HEK293T (cell line): ENCODE data around the gene LRRC72.

Experiments
- ELF4 ChIP-seq: fragments of 450-650 bp; IDR thresholded peaks from 2 replicates; pipeline ENCODE4 v1.6.1; 2017; ENCODE audit warnings: antibody characterized with exemption
- FOXK2 ChIP-seq: fragments of 450-650 bp; IDR thresholded peaks from 2 replicates; pipeline ENCODE4 v1.6.1; 2016; ENCODE audit warnings: mild to moderate bottlenecking
- FOXM1 ChIP-seq: fragments of 450-650 bp; IDR thresholded peaks from 2 replicates; pipeline ENCODE4 v1.6.1; 2017; ENCODE audit warnings: mild to moderate bottlenecking, borderline replicate concordance
- HDGF ChIP-seq: fragments of 450-650 bp; IDR thresholded peaks from 2 replicates; pipeline ENCODE4 v1.6.1; 2017; ENCODE audit warnings: antibody characterized with exemption, borderline replicate concordance
- L3MBTL2 ChIP-seq: fragments of 450-650 bp; conservative IDR thresholded peaks from 2 replicates; pipeline ENCODE4 v1.6.1; 2016; ENCODE audit warnings: mild to moderate bottlenecking
- LEF1 ChIP-seq: fragments of 450-650 bp; IDR thresholded peaks from 2 replicates; pipeline ENCODE4 v1.6.1; 2017; ENCODE audit warnings: mild to moderate bottlenecking, borderline replicate concordance
- SP1 ChIP-seq: fragments of 450-650 bp; IDR thresholded peaks from 2 replicates; pipeline ENCODE4 v1.6.1; 2017
- SUZ12 ChIP-seq: fragments of 450-650 bp; IDR thresholded peaks from 2 replicates; pipeline ENCODE4 v1.6.1; 2016; ENCODE audit warnings: mild to moderate bottlenecking
- ZNF384 ChIP-seq: fragments of 450-650 bp; IDR thresholded peaks from 2 replicates; pipeline ENCODE4 v1.6.1; 2016

- TF ChIP-seq FOXM1 = no peak
- no peak for TF ChIP-seq LEF1
- no peak for TF ChIP-seq SUZ12
- TF ChIP-seq L3MBTL2 = no peak
- no peak for TF ChIP-seq ZNF384
- TF ChIP-seq SP1 = no peak
- no peak for TF ChIP-seq FOXK2
- no peak for TF ChIP-seq HDGF
- no peak for TF ChIP-seq ELF4
Observed at GRCh38 chr7:16498122-16498521, 28.5 kb upstream of the LRRC72 start.
